Naive thymus-derived CD8-positive, alpha-beta T cell (primary cell): ENCODE results near the gene CTAG1A. TPM values are rescaled to one million over a fixed set of nuclear protein-coding genes. Genes with fewer than 3 reads are reported as not detected.
"Not testable (repeated sequence)": the region's sequence is repeated elsewhere in the genome, so short reads cannot be mapped to it uniquely, and the experiment has no call there.

Experiments
- ATAC-seq, 2 donors: fragments of 150-1000 bp; cut with Tn5 transposase in 1 of 2; sonication (Bioruptor Pico), chemical (Tn5 transposase) in 1 of 2; 1 replicate in 1 of 2; 2 replicates in 1 of 2; pipeline ENCODE4 v1.10.0; 2021; ENCODE audit warnings: mild to moderate bottlenecking in 2 of 2, moderate library complexity in 2 of 2
- POLR2A ChIA-PET: fragments of 350-600 bp; sonication (Branson Sonifier 250); formaldehyde crosslinking; loops from one replicate; lab custom pipeline; 2021; ENCODE audit warnings: antibody characterized with exemption; lab: Charles Lee
- DNase-seq, 10 donors: peaks; one replicate each; pipeline versions ENCODE4 v3.0.0 to v3.0.0-alpha.2; 2020 to 2022
- H3K27ac Mint-ChIP-seq, 10 donors: one replicate each; pipeline ENCODE4 v1.8.0; 2020 to 2022; ENCODE audit warnings: mild to moderate bottlenecking in 10 of 10, mixed read lengths in 10 of 10, moderate library complexity in 4 of 10, inconsistent platforms in 1 of 10
- H3K27me3 Mint-ChIP-seq, 5 donors: one replicate each; pipeline ENCODE4 v1.8.0; 2021 to 2022; ENCODE audit warnings: mixed read lengths in 5 of 5
- H3K36me3 Mint-ChIP-seq, 3 donors: one replicate each; pipeline ENCODE4 v1.8.0; 2020 to 2022; ENCODE audit warnings: mixed read lengths in 3 of 3, mild to moderate bottlenecking in 2 of 3, inconsistent platforms in 1 of 3
- H3K4me1 Mint-ChIP-seq, 4 donors: one replicate each; pipeline ENCODE4 v1.8.0; 2021 to 2022; ENCODE audit warnings: mixed read lengths in 4 of 4
- H3K4me3 Mint-ChIP-seq, 10 donors: one replicate each; pipeline ENCODE4 v1.8.0; 2020 to 2022; ENCODE audit warnings: mild to moderate bottlenecking in 10 of 10, mixed read lengths in 10 of 10, moderate library complexity in 6 of 10, inconsistent platforms in 1 of 10
- H3K9me3 Mint-ChIP-seq, 9 donors: one replicate each; pipeline ENCODE4 v1.8.0; 2020 to 2022; ENCODE audit warnings: mixed read lengths in 9 of 9, mild to moderate bottlenecking in 3 of 9, inconsistent platforms in 1 of 9, moderate library complexity in 1 of 9
- polyA plus RNA-seq, 3 donors: library from polyadenylated mRNA; unstranded; fragments of 300-500 nt; fragmentation: Illumina TruSeq; gene quantifications; one replicate each; pipeline ENCODE4 v1.2.3, GENCODE V29; 2021
- total RNA-seq, 8 experiments: library from RNA in 2 of 8; stranded (reverse) in 2 of 8; gene quantifications; one replicate each; pipeline ENCODE4 v1.2.3 and lab custom pipeline; 2021 to 2026

CTAG1A gene
- not detected for total RNA-seq
- not detected for polyA plus RNA-seq
- total RNA-seq (lab: John Stamatoyannopoulos, UW): 0 reads per million in 6 experiments

GRCh38 chrX:154584585-154585183 lies at the start of gene CTAG1A:
Gene CTAG1A (plus strand): TSS chrX:154585133. CDS start chrX:154585207, 74 bp downstream.
- DNase-seq, POLR2A ChIA-PET, H3K27ac Mint-ChIP-seq, H3K36me3 Mint-ChIP-seq, H3K4me1 Mint-ChIP-seq, H3K9me3 Mint-ChIP-seq, H3K4me3 Mint-ChIP-seq, ATAC-seq, H3K27me3 Mint-ChIP-seq: not testable (repeated sequence)

- DNase-seq (no peak), ATAC-seq (no peak)
- Mint-ChIP-seq H3K27me3 (no peaks in the 10 kb centered on the region), H3K4me3 (no peak overlapping the region), H3K27ac (peak overlapping the region in 3 of 10 donors; percentile 8 to 71 (median 15)), H3K36me3 (peaks cover 0 to 37% (median 2%) of the 10 kb centered on the region in 3 donors), H3K9me3 (peaks cover 0 to 2% (median 0%) of the 10 kb centered on the region in 9 donors), H3K4me1 (peaks cover 0 to 19% (median 8%) of the 10 kb centered on the region in 4 donors)
- POLR2A ChIA-PET: interaction anchor here (0.6 to 5.6 kb wide), 5 partner anchors 11 to 485 kb away, joined by 3 to 35 read pairs (median 4); partner anchors contain the start of genes G6PD and RPL10
These were observed 49.0 kb upstream of the CTAG1A start for GRCh38 chrX:154535892-154536291.

DNA sequence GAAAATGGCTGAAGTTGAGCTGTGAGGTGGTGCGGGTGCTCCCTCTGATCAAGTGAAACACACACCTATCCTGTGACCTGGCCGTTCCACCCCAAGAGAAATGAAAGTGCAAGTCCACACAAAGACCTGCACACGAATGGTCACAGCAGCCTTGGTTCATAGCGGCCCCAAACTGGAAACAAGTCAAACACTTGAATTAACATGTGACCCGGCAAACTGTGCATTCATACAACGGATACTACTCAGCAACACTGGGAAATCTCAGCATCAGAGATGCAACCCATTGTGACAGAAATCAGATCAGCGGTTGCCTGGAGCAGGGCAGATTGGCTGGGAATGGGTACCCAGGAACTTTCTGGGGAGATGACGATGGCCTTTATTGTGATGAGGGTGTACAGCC lies 45.9 kb upstream of the CTAG1A start:
- Mint-ChIP-seq H3K36me3 (peaks cover 0 to 28% (median 2%) of the 10 kb centered on the region in 3 donors), H3K27ac (peak overlapping the region in 5 of 10 donors; percentile 22 to 86 (median 66)), H3K4me3 (peak overlapping the region in 1 of 10 donors; percentile 9), H3K9me3 (peaks cover 0 to 2% (median 0%) of the 10 kb centered on the region in 9 donors), H3K4me1 (peaks cover 5 to 40% (median 29%) of the 10 kb centered on the region in 4 donors), H3K27me3 (no peaks in the 10 kb centered on the region)
- no peak for ATAC-seq
- DNase-seq: no peak
- POLR2A ChIA-PET: interaction anchor here (0.7 to 1.1 kb wide), 2 partner anchors 12 to 231 kb away, joined by 3 to 5 read pairs; no protein-coding TSS in a partner anchor

GRCh38 chrX:154540365-154540764 lies 44.6 kb upstream of the CTAG1A start:
- Mint-ChIP-seq H3K4me1 (peaks cover 5 to 44% (median 29%) of the 10 kb centered on the region in 4 donors), H3K36me3 (peaks cover 0 to 20% (median 0%) of the 10 kb centered on the region in 3 donors)
- ATAC-seq, H3K27me3 Mint-ChIP-seq, H3K27ac Mint-ChIP-seq, H3K4me3 Mint-ChIP-seq, H3K9me3 Mint-ChIP-seq, DNase-seq: not testable (repeated sequence)
- POLR2A ChIA-PET: interaction anchor here (0.7 kb wide), 1 partner anchor 53 kb away, joined by 5 read pairs; no protein-coding TSS in a partner anchor

- POLR2A ChIA-PET: interaction anchor here (0.7 to 0.9 kb wide), 2 partner anchors 54 to 145 kb away, joined by 3 to 5 read pairs; no protein-coding TSS in a partner anchor
- Mint-ChIP-seq H3K9me3 (peaks cover 0 to 2% (median 0%) of the 10 kb centered on the region in 9 donors), H3K4me3 (peak overlapping the region in 1 of 10 donors; percentile 10), H3K27me3 (no peaks in the 10 kb centered on the region), H3K27ac (peak overlapping the region in 5 of 10 donors; percentile 33 to 60 (median 49)), H3K4me1 (peaks cover 7 to 47% (median 30%) of the 10 kb centered on the region in 4 donors), H3K36me3 (peaks cover 0 to 17% (median 0%) of the 10 kb centered on the region in 3 donors)
- DNase-seq: no peak
- no peak for ATAC-seq
These were observed 43.9 kb upstream of the CTAG1A start for GRCh38 chrX:154540897-154541535.

GRCh38 chrX:154541589-154541895 lies 43.4 kb upstream of the CTAG1A start:
- H3K9me3 Mint-ChIP-seq: peaks cover 0 to 2% (median 0%) of the 10 kb centered on the region in 9 donors
- H3K27me3 Mint-ChIP-seq: no peaks in the 10 kb centered on the region
- POLR2A ChIA-PET: interaction anchor here (0.9 kb wide), 1 partner anchor 146 kb away, joined by 3 read pairs; no protein-coding TSS in a partner anchor
- ATAC-seq (no peak), DNase-seq (no peak)
- peaks cover 7 to 50% (median 32%) of the 10 kb centered on the region in 4 donors for H3K4me1 Mint-ChIP-seq
- peak overlapping the region in 4 of 10 donors; percentile 24 to 91 (median 40) for H3K27ac Mint-ChIP-seq
- H3K36me3 Mint-ChIP-seq: peaks cover 0 to 17% (median 0%) of the 10 kb centered on the region in 3 donors
- peak overlapping the region in 2 of 10 donors; percentile 47 to 72 for H3K4me3 Mint-ChIP-seq

GRCh38 chrX:154541896-154542722 lies 42.8 kb upstream of the CTAG1A start:
- Mint-ChIP-seq H3K4me3 (peak overlapping the region; percentile 28 to 86 (median 78)), H3K9me3 (peaks cover 0 to 2% (median 0%) of the 10 kb centered on the region in 9 donors), H3K27me3 (no peaks in the 10 kb centered on the region), H3K27ac (peak overlapping the region; percentile 70 to 92 (median 89)), H3K4me1 (peaks cover 7 to 50% (median 32%) of the 10 kb centered on the region in 4 donors), H3K36me3 (peaks cover 0 to 17% (median 0%) of the 10 kb centered on the region in 3 donors)
- POLR2A ChIA-PET: interaction anchor here (0.6 to 2.0 kb wide), 11 partner anchors 15 to 818 kb away, joined by 3 to 15 read pairs (median 4); partner anchors contain the start of genes BCAP31, FAM3A, HCFC1 and RPL10
- ATAC-seq: no peak
- DNase-seq: peak in 2 of 10 donors; percentile 27 to 29

DNA sequence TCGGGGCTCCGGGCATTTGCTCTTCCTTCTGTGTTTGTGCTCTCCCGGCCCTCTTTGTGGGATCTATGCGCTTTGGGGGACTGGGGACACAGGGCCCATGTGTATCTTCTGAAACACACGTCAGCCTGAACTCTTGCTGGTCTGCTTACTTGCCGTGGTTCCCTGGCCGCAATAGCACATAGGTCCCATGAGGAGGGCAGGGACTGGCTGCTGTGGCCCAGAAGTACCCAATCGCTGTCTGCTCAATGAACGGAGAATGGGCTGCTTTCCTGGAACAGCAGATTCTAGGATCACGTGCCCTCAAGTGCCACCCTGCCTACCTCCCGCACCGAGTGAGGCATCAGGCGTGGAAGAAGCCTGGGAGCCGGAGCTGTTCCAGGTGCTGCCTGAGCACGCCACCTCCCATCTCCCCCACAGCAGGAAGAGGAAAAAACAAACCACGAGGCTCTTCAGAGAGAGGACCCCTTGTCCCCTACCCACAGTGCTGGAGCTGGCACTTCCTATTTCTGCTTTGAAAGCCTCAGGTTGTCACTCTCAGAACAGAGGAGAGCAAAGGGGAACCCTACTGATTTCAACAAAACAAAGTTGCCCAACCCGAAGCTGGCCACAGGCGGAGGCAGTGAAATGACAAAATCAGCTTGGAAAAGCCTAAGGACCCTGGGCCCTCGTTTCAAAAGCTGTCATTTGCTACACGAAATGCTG lies 42.1 kb upstream of the CTAG1A start:
- H3K9me3 Mint-ChIP-seq: peaks cover 0 to 2% (median 0%) of the 10 kb centered on the region in 9 donors
- DNase-seq (peak in 3 of 10 donors; percentile 12 to 26 (median 18)), ATAC-seq (no peak)
- H3K4me1 Mint-ChIP-seq: peaks cover 8 to 48% (median 33%) of the 10 kb centered on the region in 4 donors
- no peaks in the 10 kb centered on the region for H3K27me3 Mint-ChIP-seq
- peaks cover 0 to 15% (median 0%) of the 10 kb centered on the region in 3 donors for H3K36me3 Mint-ChIP-seq
- H3K4me3 Mint-ChIP-seq: peak overlapping the region; percentile 68 to 86 (median 78)
- H3K27ac Mint-ChIP-seq: peak overlapping the region; percentile 66 to 92 (median 89)
- POLR2A ChIA-PET: interaction anchor here (0.6 to 2.0 kb wide), 16 partner anchors 16 to 819 kb away, joined by 3 to 15 read pairs (median 4); partner anchors contain the start of genes BCAP31, EMD, FAM3A and HCFC1

- H3K27ac Mint-ChIP-seq: peak overlapping the region in 9 of 10 donors; percentile 15 to 89 (median 67)
- POLR2A ChIA-PET: interaction anchor here (1.1 to 1.4 kb wide), 3 partner anchors 9 to 410 kb away, joined by 3 to 4 read pairs (median 4); partner anchors contain the start of gene DKC1
- peaks cover 0 to 14% (median 0%) of the 10 kb centered on the region in 3 donors for H3K36me3 Mint-ChIP-seq
- no peaks in the 10 kb centered on the region for H3K27me3 Mint-ChIP-seq
- H3K4me1 Mint-ChIP-seq: peaks cover 21 to 60% (median 48%) of the 10 kb centered on the region in 4 donors
- H3K9me3 Mint-ChIP-seq: no peaks in the 10 kb centered on the region
- ATAC-seq (no peak), DNase-seq (no peak)
- peak overlapping the region; percentile 65 to 94 (median 74) for H3K4me3 Mint-ChIP-seq
These were observed 39.2 kb upstream of the CTAG1A start for GRCh38 chrX:154545673-154546274.

DNA sequence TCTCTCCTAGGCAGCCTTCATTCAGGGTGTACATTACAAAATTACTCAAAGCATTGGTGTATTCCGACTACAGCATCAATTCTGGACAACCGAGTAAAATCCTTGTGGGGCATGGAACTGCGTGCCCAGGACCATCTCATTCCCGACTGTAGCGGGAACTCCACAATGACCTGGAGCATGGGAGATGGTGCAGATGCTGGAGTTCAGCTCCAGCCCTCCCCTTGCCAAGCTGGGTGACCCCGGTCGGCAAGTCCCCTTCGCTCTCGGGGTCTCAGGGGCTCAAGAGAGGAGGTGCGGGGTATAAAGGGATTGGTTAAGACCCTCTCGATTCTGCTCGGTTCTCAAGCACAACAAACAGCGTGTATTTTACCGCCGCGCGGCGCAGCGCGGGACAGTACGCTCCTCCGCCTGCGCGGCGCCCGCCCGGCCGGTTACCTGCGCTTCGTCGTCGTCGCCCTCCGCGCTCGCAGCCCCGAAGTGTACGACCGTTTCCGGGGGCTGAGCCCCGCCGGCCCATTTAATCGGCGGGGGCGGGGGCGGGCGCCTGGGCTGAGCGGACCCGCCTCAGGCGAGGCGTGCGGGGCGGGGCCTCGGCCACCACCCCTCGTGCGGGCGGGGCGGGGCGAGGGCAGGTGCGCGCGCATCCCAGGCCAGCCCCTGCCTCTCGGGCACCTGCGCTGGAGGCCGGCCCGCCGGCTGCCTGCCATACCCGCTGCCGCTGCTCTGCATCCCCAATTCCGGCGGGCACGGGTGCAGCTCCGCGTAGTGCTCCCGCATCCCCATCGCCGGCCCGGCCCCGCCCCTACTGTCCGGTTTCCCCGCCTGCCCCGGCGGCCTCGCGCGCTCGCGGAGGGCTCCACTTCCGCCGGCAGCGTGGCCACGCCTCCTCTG lies 38.3 kb upstream of the CTAG1A start, which contains the start of gene G6PD:
G6PD (minus strand) TSS at position 493 of the 891 bp plus-strand sequence. CDS start 691 bp downstream, outside the sequence.
- Mint-ChIP-seq H3K9me3 (no peaks in the 10 kb centered on the region), H3K4me3 (peak within 1 kb of the TSS; percentile 82 to 98 (median 92)), H3K27ac (peak within 1 kb of the TSS; percentile 85 to 98 (median 92)), H3K27me3 (no peaks in the 10 kb centered on the region), H3K4me1 (peaks cover 21 to 62% (median 52%) of the 10 kb centered on the region in 4 donors), H3K36me3 (peaks cover 0 to 15% (median 0%) of the 10 kb centered on the region in 3 donors)
- POLR2A ChIA-PET: interaction anchor here (0.9 to 1.5 kb wide), 9 partner anchors 10 to 575 kb away, joined by 3 to 6 read pairs (median 3); partner anchors contain the start of genes ATP6AP1, DKC1, HCFC1 and RPL10
- DNase-seq: peak in 9 of 10 donors; percentile 68 to 93 (median 85)
- ATAC-seq: peak; percentile 64 to 66
